Measurements from ENCODE around the gene MINDY4B.

The MINDY4B gene

DNA sequence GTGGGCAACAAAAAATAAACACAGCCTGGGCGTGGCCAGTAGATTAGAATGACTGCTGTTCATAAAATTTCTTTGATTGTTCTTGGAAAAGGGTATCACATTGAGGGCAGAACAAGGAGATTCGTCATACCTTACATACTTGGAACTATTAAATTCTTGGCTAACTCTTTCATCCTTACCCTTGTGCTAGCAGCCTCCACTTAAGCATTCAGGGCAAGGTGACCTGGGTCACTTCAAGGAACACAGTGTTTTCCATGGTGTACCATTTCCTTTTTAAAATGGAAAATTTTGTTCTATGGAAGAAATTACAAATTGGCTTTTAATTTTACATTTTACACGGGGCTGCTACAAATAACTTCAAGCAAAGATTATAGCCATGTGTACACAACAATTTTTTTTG, 60.8 kb downstream of the MINDY4B start:
- DNase-seq (ENCODE audit: low spot score), result no peak

DNA sequence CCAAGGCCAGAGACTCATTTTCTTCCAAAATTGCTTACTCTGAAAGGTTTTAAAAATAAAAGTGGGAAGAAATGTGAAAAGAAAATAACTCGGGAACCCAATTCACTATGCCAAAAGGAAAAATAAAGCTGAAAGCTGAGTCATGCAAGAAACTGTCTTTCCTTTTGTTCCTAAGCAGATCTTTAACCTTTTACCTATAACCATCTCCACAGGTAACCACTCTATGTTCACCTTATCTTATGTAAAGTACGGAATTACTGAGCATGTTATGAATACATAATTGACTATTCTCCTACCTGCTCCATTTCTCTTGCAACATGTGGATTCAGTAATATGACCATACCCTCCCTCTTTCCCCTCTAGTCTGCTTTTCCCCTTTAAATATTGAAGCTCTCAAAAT, 62.0 kb downstream of the MINDY4B start:
- no peak for DNase-seq (ENCODE audit: low spot score)

DNA sequence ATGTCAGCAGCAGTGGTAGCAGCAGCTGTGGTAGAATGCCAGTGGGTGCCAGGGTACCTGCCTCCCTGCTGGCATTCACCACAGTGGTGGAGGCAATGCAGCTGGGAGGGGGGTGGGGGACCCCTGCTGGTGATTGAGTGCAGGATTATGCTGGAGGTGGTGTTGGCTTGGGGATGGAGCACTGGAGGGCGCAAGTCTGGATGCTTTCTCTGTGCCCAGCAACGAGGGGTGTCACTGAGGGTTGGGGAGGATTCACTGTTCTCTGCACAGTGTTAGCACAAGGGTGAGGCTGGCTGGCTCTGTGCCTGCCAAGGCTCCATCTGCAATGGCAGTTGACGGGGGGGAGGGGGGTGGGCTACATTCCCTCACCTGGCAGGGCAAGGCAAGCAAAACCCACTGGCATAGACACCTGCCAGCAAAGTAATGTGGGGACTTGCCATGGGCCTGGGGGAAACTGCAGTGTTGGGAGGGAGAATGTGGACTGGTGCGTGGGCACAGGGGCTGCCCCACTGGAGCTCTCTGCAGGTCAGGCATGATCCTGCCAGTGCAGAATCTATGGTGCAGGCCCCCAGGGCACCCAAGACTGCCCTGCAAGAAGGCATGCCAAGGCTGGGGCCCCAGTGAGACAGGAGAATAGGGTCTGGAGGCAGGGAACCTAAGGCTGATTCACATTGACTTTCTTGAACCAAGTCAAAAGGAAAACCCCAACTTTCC, 64.3 kb downstream of the MINDY4B start:
- DNase-seq (ENCODE audit: low spot score), result no peak

DNA sequence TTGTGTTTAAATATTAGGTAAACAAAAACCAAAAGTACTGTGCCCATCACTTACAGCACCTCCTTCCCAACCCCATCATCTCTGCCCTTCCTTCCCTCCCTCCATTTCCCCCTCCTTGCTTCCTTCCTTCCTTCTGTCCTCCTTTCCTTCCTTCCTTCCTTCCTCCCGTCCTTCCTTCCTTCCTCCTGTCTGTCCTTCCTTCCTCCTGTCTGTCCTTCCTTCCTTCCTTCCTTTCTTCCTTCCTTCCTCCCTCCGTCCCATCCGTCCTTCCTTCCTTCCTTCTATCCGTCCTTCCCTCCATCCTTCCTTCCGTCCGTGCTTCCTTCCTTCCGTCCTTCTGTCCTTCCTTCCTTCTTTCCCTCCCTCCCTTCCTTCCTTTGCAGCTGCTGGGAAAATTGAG, 74.5 kb downstream of the MINDY4B start:
- no peak for DNase-seq (ENCODE audit: low spot score)

DNA sequence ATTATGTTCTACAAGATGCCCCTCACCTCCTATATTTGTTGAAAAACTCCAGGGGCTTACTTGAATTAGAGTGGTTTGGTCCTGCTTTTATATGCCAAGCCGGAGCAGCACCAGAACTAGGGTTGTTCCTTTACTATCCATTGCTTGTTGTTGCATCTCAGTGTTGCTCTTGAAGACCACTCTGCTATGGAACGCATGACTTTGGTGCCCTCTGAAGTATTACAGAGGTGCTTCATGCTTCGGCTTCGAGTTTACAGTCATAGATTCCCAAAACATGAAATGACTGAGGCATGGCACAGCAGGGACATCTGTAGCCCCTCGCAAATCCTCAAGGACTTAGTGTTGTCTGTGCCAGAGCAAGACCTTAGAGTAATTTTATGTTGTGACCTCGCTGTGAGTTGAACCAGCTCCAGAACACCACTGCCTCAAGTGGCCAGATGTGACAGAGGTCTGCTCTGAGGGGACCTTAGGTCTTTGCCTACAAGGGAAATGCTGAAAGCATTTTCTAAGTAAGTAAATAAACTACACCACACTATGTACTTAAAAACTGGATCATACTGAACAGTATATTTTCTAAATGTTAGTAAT, 75.1 kb downstream of the MINDY4B start:
- no peak for DNase-seq (ENCODE audit: low spot score)

DNA sequence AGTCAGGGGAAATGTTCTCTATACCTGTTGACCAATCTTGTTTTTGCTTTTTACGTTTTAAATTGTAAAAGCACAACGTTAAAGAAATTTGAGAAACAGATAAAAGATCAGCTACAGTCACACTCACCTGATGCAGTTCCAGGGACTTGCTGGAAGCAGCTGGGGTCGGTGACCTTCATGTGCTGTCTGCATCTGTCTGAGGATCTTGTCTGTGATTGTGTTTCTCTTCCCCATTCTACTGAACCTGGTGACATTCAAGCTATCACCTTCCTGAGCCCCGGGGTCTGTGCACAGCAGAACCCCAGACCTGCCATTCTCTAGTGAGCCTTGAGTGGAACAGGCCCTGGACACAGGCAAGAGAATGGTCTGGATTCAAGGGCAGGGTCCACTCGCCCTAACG, 75.8 kb downstream of the MINDY4B start:
- DNase-seq (ENCODE audit: low spot score), result no peak

DNA sequence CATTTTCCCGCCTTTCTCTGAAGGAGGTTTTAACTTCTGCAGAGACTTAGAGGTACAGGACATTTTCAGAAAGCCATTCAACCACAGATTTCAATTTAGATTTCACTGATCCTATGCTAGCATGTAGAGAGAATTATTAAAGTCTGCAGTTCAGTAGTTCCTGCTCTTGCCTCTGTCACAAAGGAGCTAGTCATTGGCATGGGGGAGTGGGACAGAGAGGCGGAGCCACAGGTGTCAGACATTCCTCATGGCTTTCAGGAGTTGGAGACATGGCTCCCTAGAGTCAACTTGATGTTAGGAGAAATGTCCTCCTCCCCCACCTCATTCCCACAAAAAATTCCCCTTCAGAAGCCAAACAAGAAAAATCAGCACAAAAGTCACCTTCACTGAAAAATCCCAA, 76.2 kb downstream of the MINDY4B start:
- no peak for DNase-seq (ENCODE audit: low spot score)

DNA sequence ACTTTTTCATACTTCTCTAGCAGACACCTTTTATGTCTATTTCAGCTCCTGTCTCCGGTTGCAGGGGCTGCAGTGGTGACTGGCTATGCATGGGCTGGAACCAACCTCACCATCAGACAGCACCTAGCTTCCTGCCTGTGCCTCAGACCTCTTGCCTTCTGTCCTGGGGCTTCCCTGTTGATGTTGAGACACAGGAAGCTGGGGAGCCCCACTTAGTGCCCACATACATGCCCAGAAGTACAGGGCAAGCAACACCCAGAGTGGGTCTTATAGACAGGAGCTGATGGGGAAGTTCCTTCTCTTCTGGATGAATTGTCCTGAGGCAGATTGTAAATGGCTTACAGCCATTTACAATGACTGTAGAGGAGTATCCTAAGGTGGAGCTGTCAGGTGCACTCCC, 77.0 kb downstream of the MINDY4B start:
- no peak for DNase-seq (ENCODE audit: low spot score)

DNA sequence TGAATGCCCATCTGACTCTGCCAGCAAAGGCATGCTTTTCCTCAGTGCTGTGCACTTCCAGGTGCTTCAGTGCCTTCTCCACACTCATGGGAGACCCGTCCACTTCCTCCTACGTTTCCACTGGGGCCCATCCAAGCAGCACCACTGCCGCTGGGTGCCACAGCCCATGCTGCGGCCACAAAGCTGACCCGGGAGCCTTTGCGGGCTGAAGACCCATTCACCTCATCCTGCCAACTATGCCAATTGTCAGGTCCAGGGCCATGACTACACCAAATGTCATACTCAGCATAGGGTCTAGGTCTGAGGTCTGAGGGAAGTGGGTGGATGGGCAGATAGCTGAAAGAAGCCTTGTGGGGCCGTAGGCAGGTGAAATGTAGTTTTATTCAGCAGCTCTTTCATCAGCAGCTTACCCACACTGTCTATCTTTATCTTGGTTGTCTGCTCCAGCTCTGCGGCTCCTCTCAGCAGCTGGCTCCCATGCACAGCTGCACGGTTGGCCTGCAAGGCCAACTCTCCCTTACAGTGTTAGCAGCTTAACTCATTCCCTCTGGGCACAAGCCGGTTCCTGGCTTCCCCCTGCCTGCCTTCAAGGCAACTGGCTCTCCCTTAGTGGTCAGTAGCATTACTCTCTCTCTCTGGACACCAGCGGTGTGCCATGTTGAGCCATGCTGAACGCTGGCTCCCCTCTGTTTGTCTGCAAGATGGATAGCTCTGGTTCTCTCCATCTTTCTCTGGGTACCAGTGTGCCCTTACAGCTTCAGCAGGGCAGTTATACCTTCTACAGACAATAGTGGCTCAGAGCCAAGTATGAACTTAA, 78.6 kb downstream of the MINDY4B start:
- DNase-seq (ENCODE audit: low spot score), result no peak

DNA sequence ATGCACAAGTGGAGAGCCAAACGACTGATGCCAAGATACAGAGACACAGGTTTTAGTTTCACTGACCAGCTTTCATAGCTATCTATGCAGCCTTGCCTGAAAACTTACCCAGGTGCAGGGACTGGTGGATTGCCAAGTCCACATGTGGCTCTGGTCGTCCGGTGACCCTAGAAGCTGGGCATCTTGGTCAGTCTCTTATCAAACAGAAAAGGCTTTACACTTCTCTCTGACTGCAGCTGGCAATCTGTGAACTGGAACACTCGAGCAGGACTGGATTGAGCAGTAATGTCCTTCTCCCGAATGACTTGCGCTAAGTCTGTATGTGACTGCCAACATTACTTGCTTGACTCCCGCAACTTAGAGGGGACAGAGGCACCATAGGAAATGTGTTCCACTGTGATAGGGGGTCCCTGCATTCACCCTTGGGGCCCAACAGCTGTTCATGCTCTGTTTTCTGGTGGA, 79.3 kb downstream of the MINDY4B start:
- DNase-seq (ENCODE audit: low spot score), result no peak

DNA sequence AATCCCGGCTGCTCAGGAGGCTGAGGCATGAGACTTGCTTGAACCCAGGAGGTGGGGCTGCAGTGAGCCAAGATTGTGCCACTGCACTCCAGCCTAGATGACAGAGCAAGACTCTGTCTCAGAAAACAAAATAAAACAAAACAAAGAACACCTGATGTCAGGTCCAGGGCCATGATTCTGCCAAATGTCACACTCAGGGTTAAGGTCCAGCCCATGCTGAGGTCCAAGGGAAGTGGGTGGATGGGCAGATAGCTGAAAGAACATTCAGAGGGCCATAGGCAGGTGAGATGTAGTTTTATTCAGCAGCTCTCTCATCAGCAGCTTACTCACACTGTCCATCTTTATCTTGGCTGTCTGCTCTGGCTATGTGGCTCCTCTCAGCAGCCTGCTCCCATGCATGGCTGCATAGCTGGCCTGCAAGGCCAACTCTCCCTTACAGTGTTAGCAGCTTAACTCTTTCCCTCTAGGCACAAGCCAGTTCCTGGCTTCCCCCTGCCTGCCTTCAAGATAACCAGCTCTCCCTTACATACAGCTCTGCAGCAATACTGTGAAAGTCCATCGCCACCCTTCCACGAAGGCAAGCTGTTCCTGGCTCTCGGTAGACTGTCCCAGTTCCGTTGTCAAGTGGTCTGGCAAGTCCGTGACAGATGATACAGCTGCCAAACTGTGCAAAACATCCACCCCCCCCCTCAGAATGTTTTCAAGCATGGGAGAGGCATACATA, 79.9 kb downstream of the MINDY4B start:
- DNase-seq (ENCODE audit: low spot score), result no peak

DNA sequence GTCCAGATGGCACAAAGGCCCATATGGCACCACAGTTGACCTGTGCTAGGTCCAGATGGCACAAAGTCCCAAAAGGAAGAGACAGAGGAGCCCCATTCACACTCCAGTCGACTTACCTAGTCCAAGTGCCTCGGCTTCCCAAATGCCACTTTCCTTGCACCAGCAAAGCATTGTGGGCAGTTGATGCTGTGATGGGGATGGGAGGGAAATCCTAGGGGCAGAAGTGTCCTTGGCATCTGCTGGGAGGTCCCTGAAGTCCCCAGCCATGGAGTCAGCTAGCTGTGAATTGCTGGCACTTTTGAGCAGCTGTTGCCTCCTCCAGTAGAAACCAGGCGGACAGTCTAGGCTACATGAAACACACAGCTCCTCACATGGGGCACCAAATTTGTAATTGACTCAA, 82.0 kb downstream of the MINDY4B start:
- DNase-seq (ENCODE audit: low spot score), result no peak

DNA sequence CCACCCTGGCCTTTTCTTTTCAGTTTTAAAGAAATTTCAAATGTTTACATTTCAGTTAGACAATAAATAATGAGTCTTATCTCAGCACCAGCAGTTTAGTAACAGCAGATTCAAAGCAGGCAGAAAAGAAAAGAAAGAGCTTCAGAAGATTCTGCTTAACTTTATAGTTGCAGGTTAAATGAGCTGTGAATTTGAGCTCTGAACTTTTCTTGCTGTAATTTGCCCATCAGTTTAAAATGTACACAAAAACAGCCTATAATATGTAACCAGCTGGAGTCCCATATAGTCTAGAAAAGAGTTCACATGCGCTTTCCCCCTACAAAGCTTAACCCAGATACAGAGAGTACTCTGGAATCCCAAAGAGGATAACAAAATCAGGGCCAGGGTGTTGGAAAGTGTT, 82.6 kb downstream of the MINDY4B start:
- DNase-seq (ENCODE audit: low spot score), result no peak
